ENCODE data around the gene SF3A1.

The SF3A1 gene

GRCh38 chr22:30381264-30381663 lies 24.6 kb upstream of the SF3A1 start:
- no peak for TF ChIP-seq CTCF (IDR thresholded peaks at IDR 0.05)

DNA sequence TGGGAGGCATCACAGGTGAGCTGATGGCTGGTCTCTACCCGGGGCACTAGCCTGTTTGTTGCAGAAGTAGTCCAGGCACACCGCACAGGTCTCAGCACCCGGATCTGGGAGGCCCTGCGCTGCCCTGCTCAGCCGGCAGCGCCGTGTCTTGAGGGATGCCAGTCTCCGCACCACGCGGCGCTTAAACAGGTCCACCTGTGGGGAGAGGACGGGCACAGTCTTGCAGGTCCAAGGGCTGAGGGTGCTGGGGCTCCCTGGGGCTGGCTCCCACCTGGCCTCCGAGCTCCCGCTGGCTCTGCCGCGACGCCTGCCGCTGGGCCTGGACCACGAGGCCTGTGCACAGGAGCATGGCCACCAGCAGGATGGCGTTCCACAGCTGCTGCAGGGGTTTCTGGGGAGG lies 23.3 kb upstream of the SF3A1 start:
- no peak for TF ChIP-seq CTCF (IDR thresholded peaks at IDR 0.05)

DNA sequence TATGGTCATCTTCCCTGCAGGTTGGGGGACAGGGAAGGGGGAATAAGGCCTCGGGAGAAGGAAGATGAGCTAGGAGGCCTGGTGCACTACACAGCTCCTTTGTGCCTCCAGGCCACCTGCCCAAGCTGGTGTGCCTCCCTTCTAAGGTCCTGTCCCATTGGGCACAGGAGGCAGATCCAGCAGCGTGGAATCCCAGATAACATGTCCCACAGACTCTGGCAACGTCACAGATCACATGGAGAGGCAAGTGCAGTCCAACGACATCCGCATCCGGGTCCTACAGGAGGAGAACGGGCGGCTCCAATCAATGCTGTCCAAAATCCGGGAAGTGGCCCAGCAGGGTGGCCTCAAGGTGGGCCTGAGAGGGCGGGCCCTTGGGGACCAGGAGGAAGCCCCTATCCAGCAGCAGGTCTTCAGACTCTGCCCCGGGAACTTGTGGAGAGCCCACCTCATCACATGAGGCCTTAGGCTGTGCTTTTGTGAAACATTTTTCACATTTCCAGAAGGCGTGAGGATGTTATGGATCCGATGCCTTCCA lies 18.7 kb upstream of the SF3A1 start:
- no peak for TF ChIP-seq CTCF (IDR thresholded peaks at IDR 0.05)

DNA sequence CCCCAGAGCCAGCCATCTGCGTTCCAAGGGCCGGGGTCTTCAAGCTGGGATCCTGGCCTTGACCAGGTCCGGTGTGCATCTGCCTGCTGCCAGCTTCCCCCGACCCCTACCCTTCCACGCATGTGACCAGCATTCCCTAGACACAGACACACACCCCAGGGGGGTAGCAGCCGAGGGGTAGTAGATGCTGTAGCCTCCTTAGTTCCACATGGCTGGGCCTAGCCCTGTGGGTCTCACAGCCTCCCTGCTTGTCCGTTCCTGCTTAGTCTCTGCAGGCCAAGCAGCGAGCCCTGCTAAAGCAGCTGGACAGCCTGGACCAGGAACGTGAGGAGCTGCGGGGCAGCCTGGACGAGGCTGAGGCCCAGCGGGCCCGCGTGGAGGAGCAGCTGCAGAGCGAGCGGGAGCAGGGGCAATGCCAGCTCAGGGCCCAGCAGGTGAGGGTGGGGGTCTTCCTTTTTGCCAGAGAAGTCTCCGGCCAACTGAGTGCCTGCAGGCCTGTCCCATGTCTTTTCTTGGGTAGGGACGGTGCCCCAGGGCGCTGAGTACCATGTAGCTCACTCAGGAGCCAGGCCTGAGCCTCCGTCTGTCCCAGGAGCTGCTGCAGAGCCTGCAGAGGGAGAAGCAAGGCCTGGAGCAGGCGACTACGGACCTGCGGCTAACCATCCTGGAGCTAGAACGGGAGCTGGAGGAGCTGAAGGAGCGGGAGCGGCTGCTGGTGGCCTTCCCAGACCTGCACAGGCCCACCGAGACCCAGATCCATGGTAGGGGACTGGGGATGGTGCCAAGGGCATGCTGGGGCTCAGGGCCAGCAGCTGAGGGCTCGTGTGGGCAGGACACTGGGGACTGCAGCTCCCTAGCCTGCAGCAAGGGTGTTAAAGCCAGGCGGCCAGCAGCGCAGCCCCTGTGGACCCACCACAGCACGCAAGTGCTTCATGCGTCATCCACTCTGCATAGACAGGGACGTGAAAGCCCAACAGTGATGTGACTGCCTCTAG lies 16.9 kb upstream of the SF3A1 start:
- TF ChIP-seq CTCF (IDR thresholded peaks at IDR 0.05) = no peak

GRCh38 chr22:30372915-30373314 lies 16.2 kb upstream of the SF3A1 start:
- TF ChIP-seq CTCF (IDR thresholded peaks at IDR 0.05) = no peak

DNA sequence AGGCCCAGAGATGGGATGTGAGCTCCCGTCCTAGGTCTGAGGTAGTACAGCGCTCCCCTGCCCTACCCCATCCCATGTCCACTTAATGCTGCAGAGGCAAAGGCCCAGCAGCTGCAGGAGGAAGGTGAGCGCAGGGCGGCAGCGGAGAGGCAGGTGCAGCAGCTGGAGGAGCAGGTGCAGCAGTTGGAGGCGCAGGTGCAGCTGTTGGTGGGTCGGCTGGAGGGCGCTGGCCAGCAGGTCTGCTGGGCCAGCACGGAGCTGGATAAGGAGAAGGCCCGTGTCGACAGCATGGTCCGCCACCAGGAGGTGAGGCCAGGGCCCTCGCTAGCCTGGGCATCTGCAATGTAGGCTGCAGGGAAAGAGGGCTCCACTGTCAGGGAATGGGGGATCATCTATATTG lies 15.3 kb upstream of the SF3A1 start:
- TF ChIP-seq CTCF (IDR thresholded peaks at IDR 0.05) = no peak

- no peak for TF ChIP-seq CTCF (IDR thresholded peaks at IDR 0.05)
Observed at GRCh38 chr22:30371321-30371720, 14.6 kb upstream of the SF3A1 start.

Data from LNCAP (cell line).